Measurements from ENCODE around the gene SNRPF.

SNRPF gene

DNA sequence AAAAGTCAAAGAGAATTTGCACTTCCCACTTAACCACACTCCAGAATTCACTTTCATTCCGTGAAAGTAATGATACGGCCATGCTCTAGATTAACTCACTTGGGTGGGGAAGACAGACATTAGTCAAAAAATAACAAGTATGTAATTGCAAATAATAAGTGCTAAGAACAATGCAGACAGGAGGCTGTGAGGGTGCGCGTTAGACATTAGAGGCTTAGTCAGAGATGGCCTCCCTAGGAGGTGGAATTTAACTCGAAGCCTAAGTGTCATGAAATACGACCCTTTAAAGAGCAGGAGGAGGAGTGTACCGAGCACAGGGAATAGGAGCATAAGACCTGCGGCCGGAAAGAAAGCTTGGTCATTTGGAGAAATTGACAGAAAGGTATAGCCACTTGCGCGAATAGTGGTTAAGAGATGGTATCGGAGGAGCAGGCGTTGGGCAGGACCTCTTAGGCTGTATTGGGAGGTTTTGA is 628 bp downstream of the SNRPF start:
- TF ChIP-seq, protein P1, sequence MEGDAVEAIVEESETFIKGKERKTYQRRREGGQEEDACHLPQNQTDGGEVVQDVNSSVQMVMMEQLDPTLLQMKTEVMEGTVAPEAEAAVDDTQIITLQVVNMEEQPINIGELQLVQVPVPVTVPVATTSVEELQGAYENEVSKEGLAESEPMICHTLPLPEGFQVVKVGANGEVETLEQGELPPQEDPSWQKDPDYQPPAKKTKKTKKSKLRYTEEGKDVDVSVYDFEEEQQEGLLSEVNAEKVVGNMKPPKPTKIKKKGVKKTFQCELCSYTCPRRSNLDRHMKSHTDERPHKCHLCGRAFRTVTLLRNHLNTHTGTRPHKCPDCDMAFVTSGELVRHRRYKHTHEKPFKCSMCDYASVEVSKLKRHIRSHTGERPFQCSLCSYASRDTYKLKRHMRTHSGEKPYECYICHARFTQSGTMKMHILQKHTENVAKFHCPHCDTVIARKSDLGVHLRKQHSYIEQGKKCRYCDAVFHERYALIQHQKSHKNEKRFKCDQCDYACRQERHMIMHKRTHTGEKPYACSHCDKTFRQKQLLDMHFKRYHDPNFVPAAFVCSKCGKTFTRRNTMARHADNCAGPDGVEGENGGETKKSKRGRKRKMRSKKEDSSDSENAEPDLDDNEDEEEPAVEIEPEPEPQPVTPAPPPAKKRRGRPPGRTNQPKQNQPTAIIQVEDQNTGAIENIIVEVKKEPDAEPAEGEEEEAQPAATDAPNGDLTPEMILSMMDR (IDR thresholded peaks at IDR 0.05; ENCODE audit: control insufficient read depth, insufficient read depth, low read depth, low read length, missing control alignments), result no peak
- DNase-seq (ENCODE audit: low read depth), result no peak
- H3K4me3 ChIP-seq (ENCODE audit: control insufficient read depth, low read depth, low read length), result peak overlapping the region; percentile 66

DNA sequence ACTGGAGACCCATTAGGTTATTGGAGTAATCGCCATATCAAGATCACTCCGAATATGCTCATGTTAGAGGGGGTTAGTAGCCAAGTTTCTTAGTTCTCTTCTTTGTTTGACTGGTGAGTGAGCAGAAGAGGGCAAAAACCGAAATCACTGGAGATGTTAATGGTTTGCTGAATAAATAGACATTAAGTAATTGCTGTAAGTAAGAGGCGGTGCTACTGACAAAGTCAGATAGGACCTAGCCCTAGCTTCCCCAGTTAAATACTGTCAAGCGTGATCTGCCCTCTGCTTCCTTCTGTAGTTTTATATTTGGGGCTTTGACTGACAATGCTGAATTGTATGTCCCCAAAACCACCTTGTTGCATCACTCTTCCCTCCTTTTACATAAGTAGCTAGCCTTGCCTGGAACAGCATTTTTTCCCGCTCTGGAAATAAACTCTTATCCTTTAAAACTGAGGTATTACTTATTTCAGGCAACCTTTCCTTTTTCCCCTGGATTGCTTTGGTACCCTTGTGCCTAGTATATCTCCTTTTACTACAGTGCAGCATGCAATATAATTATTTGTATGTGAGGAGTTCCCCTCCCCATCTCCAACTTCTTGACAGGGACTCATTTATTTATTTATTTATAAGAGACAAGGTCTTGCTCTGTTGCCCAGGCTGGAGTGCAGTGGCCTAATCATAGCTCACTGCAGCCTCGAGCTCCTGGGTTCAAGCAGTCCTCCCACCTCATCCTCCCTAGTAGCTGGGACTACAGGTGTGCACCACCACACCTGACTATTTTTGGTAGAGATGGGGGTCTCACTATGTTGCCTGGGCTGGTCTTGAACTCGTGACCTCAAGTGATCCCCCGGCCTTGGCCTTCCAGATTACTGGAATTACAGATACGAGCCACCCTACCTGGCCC is 1.4 kb downstream of the SNRPF start:
- peak overlapping the region; percentile 66 for H3K4me3 ChIP-seq (ENCODE audit: control insufficient read depth, low read depth, low read length)
- TF ChIP-seq, protein P1 (IDR thresholded peaks at IDR 0.05; ENCODE audit: control insufficient read depth, insufficient read depth, low read depth, low read length, missing control alignments), result no peak
- DNase-seq (ENCODE audit: low read depth), result no peak

- TF ChIP-seq, protein P1 (IDR thresholded peaks at IDR 0.05; ENCODE audit: control insufficient read depth, insufficient read depth, low read depth, low read length, missing control alignments), result no peak
- DNase-seq (ENCODE audit: low read depth), result no peak
- no peak overlapping the region for H3K4me3 ChIP-seq (ENCODE audit: control insufficient read depth, low read depth, low read length)
These were observed 3.3 kb downstream of the SNRPF start for GRCh38 chr12:95862038-95862437.

GRCh38 chr12:95863337-95863736 is 4.6 kb downstream of the SNRPF start:
- TF ChIP-seq, protein P1 (IDR thresholded peaks at IDR 0.05; ENCODE audit: control insufficient read depth, insufficient read depth, low read depth, low read length, missing control alignments), result no peak
- no peak overlapping the region for H3K4me3 ChIP-seq (ENCODE audit: control insufficient read depth, low read depth, low read length)
- DNase-seq (ENCODE audit: low read depth), result no peak

- TF ChIP-seq, protein P1 (IDR thresholded peaks at IDR 0.05; ENCODE audit: control insufficient read depth, insufficient read depth, low read depth, low read length, missing control alignments), result no peak
These were observed 12.1 kb downstream of the SNRPF start for GRCh38 chr12:95870897-95871296.

DNA sequence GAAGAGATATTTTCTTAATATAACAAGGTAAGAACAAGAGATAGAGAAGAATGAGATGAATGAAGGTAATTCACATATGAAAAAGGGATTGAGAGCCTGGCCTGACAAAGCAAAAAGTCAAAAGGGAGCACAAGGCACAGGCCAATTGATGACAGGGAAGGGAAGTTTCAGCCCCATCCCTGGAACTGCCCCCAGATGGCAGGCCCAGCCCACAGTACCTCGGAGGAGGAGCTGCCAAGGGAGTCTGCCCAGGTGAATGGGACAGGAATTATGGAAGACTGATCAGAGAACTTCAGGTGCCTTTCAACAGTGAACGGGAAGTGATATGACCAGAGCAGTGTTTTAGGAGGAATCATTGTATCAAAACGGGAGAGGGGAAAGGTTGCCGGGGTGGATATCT is 15.7 kb downstream of the SNRPF start:
- H3K4me3 ChIP-seq (ENCODE audit: control insufficient read depth, low read depth, low read length), result no peak overlapping the region
- no peak for DNase-seq (ENCODE audit: low read depth)
- TF ChIP-seq, protein P1 (IDR thresholded peaks at IDR 0.05; ENCODE audit: control insufficient read depth, insufficient read depth, low read depth, low read length, missing control alignments), result no peak

More at GRCh38 chr12:95870897-95871296, 12.1 kb downstream of the SNRPF start:
- no peak overlapping the region for H3K4me3 ChIP-seq (ENCODE audit: control insufficient read depth, low read depth, low read length)
- DNase-seq (ENCODE audit: low read depth), result no peak
